WERI-Rb-1 (cell line): ENCODE data around the gene ETFA.
A peak's percentile ranks its signal among the peaks of the same experiment; 100 is the strongest.

Experiments used
- DNase-seq: peaks from one replicate; pipeline ENCODE4 v3.0.0-alpha.2; 2020
- H3K27ac ChIP-seq: fragments of 250-450 bp; sonication (Bioruptor Pico); 2 replicates; pipeline ENCODE4 v1.5.1; 2020; ENCODE audit warnings: mild to moderate bottlenecking, moderate library complexity
- H3K27me3 ChIP-seq: fragments of 250-450 bp; sonication (Bioruptor Pico); 2 replicates; pipeline ENCODE4 v1.5.1; 2021; ENCODE audit warnings: mild to moderate bottlenecking, low read depth, moderate library complexity; ENCODE audit not compliant: insufficient read depth, severe bottlenecking
- H3K36me3 ChIP-seq: fragments of 250-450 bp; sonication (Bioruptor Pico); 2 replicates; pipeline ENCODE4 v1.5.1; 2020; ENCODE audit warnings: mild to moderate bottlenecking, moderate library complexity
- H3K4me3 ChIP-seq: 2 replicates; pipeline ENCODE4 v1.5.1; 2011; ENCODE audit warnings: low read depth, mild to moderate bottlenecking, control low read depth, low read length
- H3K9me3 ChIP-seq: fragments of 250-450 bp; sonication (Bioruptor Pico); 2 replicates; pipeline ENCODE4 v1.5.1; 2021; ENCODE audit warnings: mild to moderate bottlenecking, moderate library complexity; ENCODE audit not compliant: severe bottlenecking
- CTCF ChIP-seq: IDR thresholded peaks from 2 replicates; pipeline ENCODE4 v1.5.1; 2011; ENCODE audit warnings: low read depth, mild to moderate bottlenecking, control low read depth, inconsistent platforms, low read length

ETFA gene

GRCh38 chr15:76353903-76354302 lies 42.6 kb upstream of the ETFA start:
- no peaks in the 10 kb centered on the region for H3K27me3 ChIP-seq
- H3K36me3 ChIP-seq = no peaks in the 10 kb centered on the region; the same call in 1 of the 2 replicates
- TF ChIP-seq CTCF = no peak
- H3K27ac ChIP-seq = no peak overlapping the region
- H3K9me3 ChIP-seq = no peaks in the 10 kb centered on the region
- no peak for DNase-seq
- no peak overlapping the region for H3K4me3 ChIP-seq

- Histone ChIP-seq H3K36me3 (peaks cover 4% of the 10 kb centered on the region), H3K9me3 (no peaks in the 10 kb centered on the region), H3K27ac (no peak overlapping the region), H3K27me3 (no peaks in the 10 kb centered on the region), H3K4me3 (no peak overlapping the region)
- DNase-seq = no peak
- TF ChIP-seq CTCF = no peak
Observed at GRCh38 chr15:76353023-76353577, 41.8 kb upstream of the ETFA start.

GRCh38 chr15:76349301-76350070 lies 38.2 kb upstream of the ETFA start:
- TF ChIP-seq CTCF = no peak
- H3K4me3 ChIP-seq = no peak overlapping the region
- H3K36me3 ChIP-seq = peaks cover 29% of the 10 kb centered on the region
- peak overlapping the region; percentile 26; the same call in 1 of the 2 replicates for H3K27ac ChIP-seq
- no peak for DNase-seq
- no peaks in the 10 kb centered on the region for H3K27me3 ChIP-seq
- no peaks in the 10 kb centered on the region for H3K9me3 ChIP-seq

- H3K4me3 ChIP-seq = peak overlapping the region; percentile 76
- H3K9me3 ChIP-seq = no peaks in the 10 kb centered on the region
- DNase-seq = peak; percentile 55
- peaks cover 46% of the 10 kb centered on the region for H3K36me3 ChIP-seq
- H3K27ac ChIP-seq = peak overlapping the region; percentile 97
- no peaks in the 10 kb centered on the region for H3K27me3 ChIP-seq
- no peak for TF ChIP-seq CTCF
Observed at GRCh38 chr15:76347482-76348055, 36.3 kb upstream of the ETFA start.

GRCh38 chr15:76346669-76347481 lies 35.6 kb upstream of the ETFA start:
- H3K27me3 ChIP-seq = no peaks in the 10 kb centered on the region

More at GRCh38 chr15:76346669-76347481, 35.6 kb upstream of the ETFA start:
- no peak for TF ChIP-seq CTCF
- Histone ChIP-seq H3K9me3 (no peaks in the 10 kb centered on the region), H3K4me3 (peak overlapping the region; percentile 76), H3K27ac (peak overlapping the region; percentile 97), H3K36me3 (peaks cover 53% of the 10 kb centered on the region)
- peak; percentile 53 for DNase-seq
